Adrenal gland (tissue), 19 donors: ENCODE measurements around the gene REEP5. TPM values are rescaled to one million over a fixed set of nuclear protein-coding genes. Genes with fewer than 3 reads are reported as not detected.

ENCODE experiments used
- DNase-seq, 7 donors: peaks; one replicate each; pipeline ENCODE4 v3.0.0-alpha.2; 2019 to 2020
- H3K27ac ChIP-seq, 5 donors: fragments of 200-600 bp; sonication (generic) in 4 of 5; 1 replicate in 3 of 5; 2 replicates in 2 of 5; pipeline versions ENCODE4 v1.5.1 to v1.8.0; 2016 to 2020; ENCODE audit warnings: mild to moderate bottlenecking in 1 of 5
- H3K27me3 ChIP-seq: fragments of 200-600 bp; 2 replicates; pipeline ENCODE4 v1.8.0; 2021
- H3K36me3 ChIP-seq, 2 donors: fragments of 200-600 bp; replicated peaks in 1 of 2; 1 replicate in 1 of 2; 2 replicates in 1 of 2; pipeline versions ENCODE4 v1.5.1 to v1.8.0; 2018 to 2022
- H3K4me1 ChIP-seq, 2 donors: fragments of 200-600 bp; replicated peaks in 1 of 2; 1 replicate in 1 of 2; 2 replicates in 1 of 2; pipeline versions ENCODE4 v1.5.1 to v1.8.0; 2018 to 2021
- H3K4me3 ChIP-seq, 4 donors: fragments of 200-600 bp; sonication (generic) in 3 of 4; one replicate each; pipeline ENCODE4 v1.5.1; 2016 to 2018
- H3K9me3 ChIP-seq, 3 donors: fragments of 200-600 bp; sonication (generic) in 1 of 3; replicated peaks in 1 of 3; 1 replicate in 2 of 3; 2 replicates in 1 of 3; pipeline versions ENCODE4 v1.5.1 to v1.8.0; 2016 to 2021
- POLR2A ChIP-seq, 2 donors: fragments of 450-650 bp; IDR thresholded peaks; one replicate each; pipeline ENCODE4 v1.6.1; 2017; ENCODE audit warnings: antibody characterized with exemption in 2 of 2, mild to moderate bottlenecking in 2 of 2, moderate library complexity in 1 of 2
- WGBS, 4 donors: extraction: QIAGEN DNeasy Blood & Tissue Kit in 2 of 4; methylation state at CpG; one replicate each; pipeline versions ENCODE4 v1.1.5 to v1.1.7; 2013 to 2017; 5-methylcytosine and 5-hydroxymethylcytosine counted together
- intact Hi-C, 2 donors: fragments of 100-400 bp; cut with DNase I; formaldehyde crosslinking; loops; one replicate each; pipeline versions ENCODE4 v1.14.1 to v1.15.0; 2022 to 2023
- long read RNA-seq, 10 donors: library from polyadenylated mRNA in 3 of 10; unstranded in 2 of 10; stranded (forward) in 1 of 10; transcript quantifications; one replicate each; pipeline ENCODE4 v2.0.0 and lab custom pipeline, GENCODE V29; 2021 to 2026
- polyA plus RNA-seq, 3 donors: library from polyadenylated mRNA; stranded (reverse); fragments of 200-250 nt in 2 of 3; fragments of 350-450 nt in 1 of 3; fragmentation: Illumina TruSeq in 1 of 3; extraction: RNeasy Lipid Tissue Mini Kit (QIAGEN cat#74804) in 1 of 3; gene quantifications; one replicate each; pipeline ENCODE4 v1.2.3, GENCODE V29; 2013 to 2014
- total RNA-seq, 9 donors: library from RNA; depleted of rRNA in 4 of 9; stranded (reverse); fragments of >200 nt in 4 of 9; fragments of 120-200 nt in 1 of 9; fragmentation: NEBNext Ultra II Directional in 1 of 9; extraction: Animal tissue kit (Norgen Biotek cat#: 25700) in 1 of 9; gene quantifications; one replicate each; pipeline versions ENCODE4 v1.1.0 to v1.2.4, GENCODE V29; 2013 to 2023
- TF ChIP-seq, protein P1 (sequence below), 6 experiments: fragments of 450-650 bp in 4 of 6; fragments of 200-600 bp in 2 of 6; sonication (generic) in 1 of 6; IDR thresholded peaks; 1 replicate in 5 of 6; 2 replicates in 1 of 6; pipeline versions ENCODE4 v1.5.1 to v1.8.0; 2016 to 2021; ENCODE audit warnings: antibody characterized with exemption in 6 of 6, mild to moderate bottlenecking in 2 of 6, moderate library complexity in 1 of 6
- donor health status: healthy with polysubstance abuse.
- donor health status: Bipolar disorder and iron deficiency.
- donor health status: DM: yes; HTN: yes; CAD: no.
- donor health status: DM: no; HTN: no; CAD: no.
- donor health status: DM: no; HTN: no; CAD: no.
- donor health status: DM: yes; HTN: yes; CAD: no.

REEP5 gene
- 100 to 1,000 TPM in 7 of 9 donors, 10 to 100 TPM in 2; 84.6 to 198 (median 167) TPM for total RNA-seq
- 100 to 1,000 TPM in 2 of 3 donors, 10 to 100 TPM in 1; 73.8 to 187 (median 107) TPM for polyA plus RNA-seq
- long read RNA-seq, donor 1, transcript REEP5-202 (5 exons, 3,326 nt) = major isoform, 126 of 126 reads
- long read RNA-seq, donor 1, partial matches to known transcripts = 0 of 126 reads
- long read RNA-seq, donor 1, other reads (novel, unspliced or antisense) = 0 of 126 reads
- long read RNA-seq, donor 2, transcript REEP5-202 (5 exons, 3,326 nt) = major isoform, 113 of 124 reads
- long read RNA-seq, donor 2, partial matches to known transcripts = 11 of 124 reads
- long read RNA-seq, donor 2, other reads (novel, unspliced or antisense) = 0 of 124 reads
- long read RNA-seq, donor 3, transcript REEP5-202 (5 exons, 3,326 nt) = major isoform, 130 of 171 reads
- long read RNA-seq, donor 3, partial matches to known transcripts = 40 of 171 reads
- long read RNA-seq, donor 3, other reads (novel, unspliced or antisense) = 0 of 171 reads
- long read RNA-seq, donor 4, transcript REEP5-202 (5 exons, 3,326 nt) = major isoform, 288 of 303 reads
- long read RNA-seq, donor 4, partial matches to known transcripts = 5 of 303 reads
- long read RNA-seq, donor 4, other reads (novel, unspliced or antisense) = 8 of 303 reads
- long read RNA-seq, donor 5, transcript REEP5-202 (5 exons, 3,326 nt) = major isoform, 476 of 503 reads
- long read RNA-seq, donor 5, partial matches to known transcripts = 9 of 503 reads
- long read RNA-seq, donor 5, other reads (novel, unspliced or antisense) = 17 of 503 reads
- long read RNA-seq, donor 6, transcript REEP5-202 (5 exons, 3,326 nt) = major isoform, 230 of 241 reads
- long read RNA-seq, donor 6, partial matches to known transcripts = 4 of 241 reads
- long read RNA-seq, donor 6, other reads (novel, unspliced or antisense) = 6 of 241 reads
- long read RNA-seq, donor 7, transcript REEP5-202 (5 exons, 3,326 nt) = major isoform, 43 of 43 reads
- long read RNA-seq, donor 7, partial matches to known transcripts = 0 of 43 reads
- long read RNA-seq, donor 7, other reads (novel, unspliced or antisense) = 0 of 43 reads
- long read RNA-seq, donor 8, transcript REEP5-202 (5 exons, 3,326 nt) = major isoform, 156 of 163 reads
- long read RNA-seq, donor 8, partial matches to known transcripts = 7 of 163 reads
- long read RNA-seq, donor 8, other reads (novel, unspliced or antisense) = 0 of 163 reads
- long read RNA-seq, donor 9, transcript REEP5-202 (5 exons, 3,326 nt) = major isoform, 141 of 147 reads
- long read RNA-seq, donor 9, partial matches to known transcripts = 5 of 147 reads
- long read RNA-seq, donor 9, other reads (novel, unspliced or antisense) = 0 of 147 reads
- long read RNA-seq, donor 10, transcript REEP5-202 (5 exons, 3,326 nt) = major isoform, 31 of 31 reads
- long read RNA-seq, donor 10, partial matches to known transcripts = 0 of 31 reads
- long read RNA-seq, donor 10, other reads (novel, unspliced or antisense) = 0 of 31 reads

DNA sequence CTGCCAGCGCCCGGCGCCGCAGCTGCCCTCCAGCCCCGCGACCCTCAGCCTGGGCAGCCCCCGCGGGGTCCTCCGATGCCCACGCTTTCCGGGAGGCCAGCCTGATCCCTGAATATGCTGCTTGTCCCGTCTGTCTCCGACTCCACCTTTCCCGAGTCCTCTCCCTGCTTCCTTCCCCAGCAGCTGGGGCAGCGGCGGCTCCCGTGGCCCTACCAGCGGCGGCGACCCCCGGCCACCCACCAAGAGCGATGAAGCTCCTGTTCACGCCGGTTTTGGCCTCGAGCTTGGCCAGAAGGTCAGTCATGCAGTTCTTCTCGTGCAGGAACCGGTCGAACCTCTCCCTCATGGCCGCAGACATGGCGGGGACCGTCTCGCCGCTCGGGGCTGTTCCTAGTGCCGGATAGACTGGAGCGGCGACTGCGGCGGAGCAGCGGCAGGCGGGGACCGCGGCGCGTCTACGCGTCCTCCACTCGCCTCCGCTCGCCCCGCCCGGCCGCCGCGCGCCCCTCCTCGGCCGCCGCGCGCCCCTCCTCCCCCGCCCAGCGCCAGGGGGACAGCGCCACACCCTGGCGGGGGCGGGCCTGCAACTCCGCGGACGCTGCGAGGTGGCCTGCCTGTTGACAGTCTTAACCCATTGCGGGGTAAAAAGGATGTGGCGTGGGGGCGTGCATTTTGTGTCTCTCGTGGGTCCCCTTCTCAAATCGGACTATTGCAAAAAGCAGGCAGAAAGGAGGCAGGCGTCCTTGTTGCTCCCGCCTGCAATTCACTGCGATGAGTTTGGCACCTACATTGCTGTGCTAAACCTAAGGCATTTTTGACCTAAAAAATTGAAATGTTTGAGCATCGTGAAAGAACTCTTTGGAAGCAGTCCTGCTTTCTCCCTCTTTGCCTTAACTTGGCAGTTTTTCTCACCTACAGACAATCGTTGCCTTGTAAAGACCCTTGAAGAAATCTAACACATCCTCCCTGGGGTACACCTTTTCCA is at the start of gene REEP5:
REEP5 (minus strand) TSS at position 395 of the 985 bp plus-strand sequence; CDS start at position 358, 37 bp downstream.
- WGBS, 4 donors = 0 to 1% (median 1%) methylated on average over 13 to 80 of the region's 80 CpGs
- peak; percentile 80 to 91 (median 87) for DNase-seq
- intact Hi-C loops = loop anchor here in 1 of 2 donors (10.0 kb wide), 2 partner anchors 57 to 367 kb away; partner anchors contain the start of gene SRP19
- Histone ChIP-seq H3K27me3 (no peaks in the 10 kb centered on the region), H3K27ac (peak within 1 kb of the TSS; percentile 79 to 98 (median 97)), H3K4me1 (peaks cover under 1 to 43% of the 10 kb centered on the region in 2 donors), H3K9me3 (no peaks in the 10 kb centered on the region), H3K4me3 (peak within 1 kb of the TSS; percentile 26 to 98 (median 81)), H3K36me3 (peaks cover 0 to 16% of the 10 kb centered on the region in 2 donors)
- peak; percentile 94 to 97 for TF ChIP-seq POLR2A (IDR thresholded peaks at IDR 0.05)
- TF ChIP-seq, protein P1, sequence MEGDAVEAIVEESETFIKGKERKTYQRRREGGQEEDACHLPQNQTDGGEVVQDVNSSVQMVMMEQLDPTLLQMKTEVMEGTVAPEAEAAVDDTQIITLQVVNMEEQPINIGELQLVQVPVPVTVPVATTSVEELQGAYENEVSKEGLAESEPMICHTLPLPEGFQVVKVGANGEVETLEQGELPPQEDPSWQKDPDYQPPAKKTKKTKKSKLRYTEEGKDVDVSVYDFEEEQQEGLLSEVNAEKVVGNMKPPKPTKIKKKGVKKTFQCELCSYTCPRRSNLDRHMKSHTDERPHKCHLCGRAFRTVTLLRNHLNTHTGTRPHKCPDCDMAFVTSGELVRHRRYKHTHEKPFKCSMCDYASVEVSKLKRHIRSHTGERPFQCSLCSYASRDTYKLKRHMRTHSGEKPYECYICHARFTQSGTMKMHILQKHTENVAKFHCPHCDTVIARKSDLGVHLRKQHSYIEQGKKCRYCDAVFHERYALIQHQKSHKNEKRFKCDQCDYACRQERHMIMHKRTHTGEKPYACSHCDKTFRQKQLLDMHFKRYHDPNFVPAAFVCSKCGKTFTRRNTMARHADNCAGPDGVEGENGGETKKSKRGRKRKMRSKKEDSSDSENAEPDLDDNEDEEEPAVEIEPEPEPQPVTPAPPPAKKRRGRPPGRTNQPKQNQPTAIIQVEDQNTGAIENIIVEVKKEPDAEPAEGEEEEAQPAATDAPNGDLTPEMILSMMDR (IDR thresholded peaks at IDR 0.05) = peak; percentile 25 to 95 (median 72)

GRCh38 chr5:112971276-112971675 is 49.2 kb upstream of the REEP5 start:
- Histone ChIP-seq H3K27ac (no peak overlapping the region), H3K4me1 (peaks cover 3 to 7% of the 10 kb centered on the region in 2 donors), H3K9me3 (no peaks in the 10 kb centered on the region), H3K4me3 (no peak overlapping the region), H3K27me3 (no peaks in the 10 kb centered on the region), H3K36me3 (no peaks in the 10 kb centered on the region)
- 89 to 98% (median 97%) methylated on average over 4 of the region's 4 CpGs for WGBS, 4 donors
- DNase-seq = no peak
- intact Hi-C loops = no loop called here
- no peak for TF ChIP-seq POLR2A (IDR thresholded peaks at IDR 0.05)
- TF ChIP-seq, protein P1 (IDR thresholded peaks at IDR 0.05) = no peak

GRCh38 chr5:112968411-112969106 is 46.5 kb upstream of the REEP5 start:
- DNase-seq = no peak
- H3K36me3 ChIP-seq = no peaks in the 10 kb centered on the region
- no peaks in the 10 kb centered on the region for H3K9me3 ChIP-seq
- intact Hi-C loops = loop anchor here in 1 of 2 donors (5.0 kb wide), 1 partner anchor 41 kb away; no protein-coding TSS in a partner anchor
- TF ChIP-seq, protein P1 (IDR thresholded peaks at IDR 0.05) = no peak
- TF ChIP-seq POLR2A (IDR thresholded peaks at IDR 0.05) = no peak
- H3K27me3 ChIP-seq = no peaks in the 10 kb centered on the region
- no peak overlapping the region for H3K27ac ChIP-seq
- peaks cover 7 to 13% of the 10 kb centered on the region in 2 donors for H3K4me1 ChIP-seq
- 87 to 94% (median 89%) methylated on average over 5 of the region's 5 CpGs for WGBS, 4 donors
- no peak overlapping the region for H3K4me3 ChIP-seq
